Medulla oblongata (tissue), 1 donor: Measurements from ENCODE around the gene HLTF.

Source experiments
- DNase-seq: peaks from one replicate; pipeline ENCODE4 v3.0.0-alpha.2; 2015; ENCODE audit errors: extremely low spot score

HLTF gene

DNA sequence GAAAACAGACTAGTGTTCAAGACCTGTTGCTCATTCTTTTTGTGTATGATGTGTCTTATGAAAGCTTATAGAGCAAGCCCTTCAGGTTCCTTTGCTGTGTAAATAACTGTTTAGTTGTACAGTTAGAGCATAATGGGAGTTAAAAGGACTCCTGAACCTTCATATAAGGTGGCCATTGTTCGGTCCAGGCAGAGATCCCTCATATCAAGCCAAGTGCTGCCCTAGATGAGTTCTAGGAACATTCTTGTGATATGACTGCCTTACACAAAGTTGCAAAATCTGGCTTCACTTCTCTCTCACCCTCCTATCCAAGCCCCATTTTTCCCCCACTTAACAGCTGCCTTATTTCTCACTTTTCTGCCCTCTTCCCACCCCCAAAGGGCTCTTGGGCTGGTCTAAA, 68.1 kb downstream of the HLTF start:
- DNase-seq, result no peak

DNA sequence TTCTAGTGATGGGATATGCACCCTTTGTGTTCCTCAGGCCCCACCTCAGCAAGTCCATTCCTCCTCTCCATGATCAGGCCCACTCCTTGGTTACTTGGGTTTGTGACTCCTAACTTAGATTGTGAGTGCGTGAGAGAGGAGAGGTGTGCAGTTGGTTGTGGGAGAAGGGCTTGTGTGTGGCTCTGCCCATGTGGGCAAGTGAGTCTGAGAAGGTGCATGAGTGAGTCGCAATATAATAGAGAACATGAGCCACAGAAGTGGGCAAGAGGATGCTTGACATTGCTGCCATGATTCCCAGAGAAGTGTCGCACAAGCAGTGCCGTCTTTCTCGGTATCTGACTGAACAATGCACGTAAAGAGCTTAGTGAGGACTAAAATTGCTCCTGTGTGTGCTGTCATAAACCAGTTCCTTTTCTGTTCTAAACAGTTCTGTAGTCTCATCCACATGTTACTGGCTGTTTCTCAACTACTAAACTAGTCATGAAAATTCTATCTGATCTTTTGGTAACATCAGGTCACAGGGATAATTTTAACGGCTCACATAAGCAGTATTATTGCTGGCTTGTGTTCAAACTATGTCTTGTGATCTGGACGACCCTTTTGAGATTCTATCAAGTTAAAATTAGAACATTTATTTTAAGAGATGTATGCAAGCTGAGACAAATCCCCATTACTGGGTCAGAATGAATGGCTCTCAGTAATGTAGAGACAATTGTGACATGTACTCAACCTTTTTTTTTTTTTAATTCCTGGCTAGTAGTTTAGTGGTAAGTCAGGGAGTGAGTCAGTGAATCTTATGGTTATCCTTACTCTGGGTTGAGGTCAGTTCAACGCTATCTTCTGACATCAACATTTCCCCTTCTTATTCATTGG, 69.4 kb downstream of the HLTF start:
- DNase-seq, result no peak

DNA sequence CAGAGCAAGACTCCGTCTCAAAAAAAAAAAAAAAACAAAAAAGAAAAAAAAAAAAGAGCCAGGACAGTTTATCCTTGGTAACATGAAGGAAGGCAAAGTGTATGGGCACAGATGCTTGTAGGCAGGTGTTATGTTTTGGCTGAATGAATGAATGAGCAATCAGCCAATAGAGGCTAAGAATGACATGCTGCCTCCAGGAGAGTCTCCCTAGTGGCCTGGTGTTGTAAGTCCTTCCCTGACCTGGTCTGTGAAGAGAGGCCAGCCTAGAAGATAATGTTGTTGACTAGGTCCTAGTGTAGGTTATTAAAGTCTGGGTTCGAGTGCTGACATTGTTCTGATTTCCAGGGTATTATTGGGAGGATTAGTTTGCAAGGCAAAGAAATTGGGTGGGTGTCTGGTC, 70.1 kb downstream of the HLTF start:
- DNase-seq, result no peak

DNA sequence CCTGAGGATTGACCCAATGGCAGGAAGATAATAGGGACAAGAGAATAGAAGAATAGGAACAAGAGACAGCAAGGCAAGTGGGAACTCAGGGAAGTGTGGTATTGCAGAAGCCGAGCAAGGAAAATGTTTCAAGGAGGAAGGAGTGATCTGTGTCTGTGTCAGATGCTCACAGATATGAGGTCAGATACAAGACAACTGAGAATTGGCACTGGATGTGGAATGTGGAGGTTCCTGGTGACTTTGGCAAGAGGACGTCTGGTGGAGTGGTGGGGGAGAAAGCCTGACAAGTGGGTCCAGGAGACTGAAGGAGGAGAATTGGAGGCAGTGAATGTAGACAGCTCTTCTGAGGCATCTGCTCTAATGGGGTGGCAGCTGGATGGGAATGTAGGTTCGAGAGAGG, 70.9 kb downstream of the HLTF start:
- no peak for DNase-seq

DNA sequence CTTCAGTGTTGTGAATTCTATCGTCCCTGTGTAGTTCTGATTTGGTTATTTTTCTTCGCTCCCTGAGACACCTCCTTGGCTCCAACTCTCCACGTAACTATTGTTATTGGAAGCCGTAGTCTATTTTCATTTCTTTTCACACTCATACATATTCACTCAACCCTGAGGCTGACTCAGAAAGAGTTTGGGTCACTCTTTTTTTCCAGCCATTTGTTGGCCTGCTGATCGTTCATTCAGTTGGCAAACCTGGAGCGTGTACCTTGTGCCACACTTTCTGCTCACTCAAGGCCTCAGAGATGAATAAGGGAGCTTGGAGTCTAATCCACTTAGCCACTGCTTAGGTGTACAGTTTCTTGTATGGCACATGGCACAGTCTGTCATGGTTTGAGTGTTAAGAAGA, 72.6 kb downstream of the HLTF start:
- DNase-seq, result no peak

DNA sequence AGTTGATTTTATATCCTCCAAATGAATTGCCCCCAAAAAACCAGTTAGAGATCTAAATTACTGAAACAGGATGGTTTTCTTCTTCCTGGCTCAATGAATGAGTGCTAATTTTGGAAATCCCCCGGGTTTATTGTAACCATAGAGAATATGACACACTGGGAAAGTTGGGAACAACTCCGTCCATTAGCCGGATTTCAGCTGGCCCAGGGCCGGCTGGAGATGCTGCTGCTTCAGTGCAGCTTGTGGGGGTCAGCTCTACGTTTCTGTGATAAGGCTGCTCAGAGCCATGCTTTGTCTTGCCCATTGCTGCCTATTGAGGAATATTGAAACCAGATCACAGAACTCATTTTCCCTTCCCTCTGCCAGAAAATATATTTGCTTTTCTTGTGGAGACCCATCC, 74.7 kb downstream of the HLTF start:
- no peak for DNase-seq

DNA sequence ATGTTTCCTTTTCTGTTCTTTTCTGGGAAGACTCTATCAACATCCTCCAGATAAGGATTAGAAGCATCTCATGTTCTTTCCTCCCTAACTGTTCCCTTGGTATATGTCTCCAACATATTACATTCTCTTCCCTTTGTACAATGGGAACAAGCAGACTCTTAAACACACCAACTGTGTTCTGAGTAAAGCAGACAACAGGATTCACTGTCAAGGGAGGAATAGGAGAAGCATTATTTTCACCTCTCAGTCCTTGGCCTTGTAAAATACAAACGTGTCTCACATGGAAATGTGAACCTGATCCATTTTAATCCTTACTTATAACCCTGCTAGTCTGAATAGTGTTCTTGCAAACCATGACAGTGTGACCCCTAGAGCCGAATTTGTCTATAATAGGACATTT, 75.4 kb downstream of the HLTF start:
- DNase-seq, result no peak

DNA sequence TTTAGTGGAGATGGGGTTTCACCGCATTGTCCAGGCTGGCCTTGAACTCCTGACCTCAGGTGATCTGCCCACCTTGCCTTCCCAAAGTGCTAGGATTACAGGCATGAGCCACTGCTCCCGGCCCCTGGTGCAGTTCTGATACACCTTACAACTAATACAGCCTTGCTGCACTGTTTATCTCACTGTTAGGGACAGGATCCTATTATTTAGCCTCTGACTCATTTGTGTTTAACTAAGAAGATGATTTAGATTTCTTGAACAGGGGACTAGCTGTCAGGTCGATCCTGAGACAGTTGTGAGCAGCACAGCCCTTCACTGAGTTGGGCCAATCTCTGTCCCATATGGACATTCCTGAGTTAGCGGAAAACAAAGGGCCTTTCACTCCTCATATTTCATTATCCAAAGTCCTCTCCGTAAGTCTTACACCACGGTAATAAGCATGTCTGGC, 75.8 kb downstream of the HLTF start:
- no peak for DNase-seq

DNA sequence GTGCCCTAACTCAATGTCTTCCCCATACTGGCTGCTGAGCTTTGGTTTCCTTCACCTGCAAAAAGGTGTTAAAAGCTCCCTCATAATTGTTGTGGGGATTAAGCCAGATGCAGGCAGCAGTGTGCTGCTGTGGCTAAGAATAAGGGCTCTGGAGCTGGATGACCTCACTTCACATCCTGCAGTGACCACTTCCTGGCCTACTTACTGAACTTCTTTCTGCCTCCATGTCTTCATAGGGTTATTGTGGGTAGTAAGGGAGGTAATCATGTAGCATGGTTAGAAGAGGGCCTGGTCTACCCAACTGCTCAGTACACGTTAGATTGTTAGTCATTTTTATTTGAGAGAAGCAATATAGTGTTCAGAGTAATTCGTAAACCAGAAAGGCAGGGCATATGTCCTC, 76.6 kb downstream of the HLTF start:
- no peak for DNase-seq

DNA sequence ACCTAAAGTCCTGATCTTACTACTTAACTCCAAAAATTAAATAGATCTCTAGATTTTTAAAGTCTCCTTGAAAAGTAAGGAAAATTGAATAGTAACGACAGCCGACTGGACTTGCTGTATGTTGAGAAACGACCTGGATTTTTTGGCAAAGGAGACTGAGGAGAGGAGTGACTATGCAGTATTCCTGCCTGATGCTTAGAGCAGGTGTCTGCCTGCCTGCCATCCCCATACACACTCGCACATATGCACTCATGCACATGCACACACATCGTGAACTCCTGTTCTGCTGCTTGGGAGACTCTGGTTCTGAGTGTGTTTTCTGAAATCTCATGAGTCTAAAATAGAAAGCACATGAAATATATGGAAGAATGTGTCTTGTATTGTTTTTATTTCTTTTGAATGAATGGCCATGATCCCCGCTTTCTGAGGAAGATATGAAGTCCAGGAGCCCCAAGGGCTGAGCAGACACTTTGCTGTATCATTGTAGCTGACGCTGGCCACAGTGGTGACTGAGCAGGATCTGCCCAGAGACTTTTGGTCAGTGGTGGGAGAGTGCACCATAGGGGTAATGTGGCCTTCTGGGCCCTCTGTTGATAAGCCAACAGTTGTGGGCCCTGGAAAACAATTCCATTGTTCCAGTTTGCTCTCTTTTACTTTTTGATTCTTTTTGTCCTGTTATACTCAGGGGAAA, 78.6 kb downstream of the HLTF start:
- DNase-seq, result no peak

DNA sequence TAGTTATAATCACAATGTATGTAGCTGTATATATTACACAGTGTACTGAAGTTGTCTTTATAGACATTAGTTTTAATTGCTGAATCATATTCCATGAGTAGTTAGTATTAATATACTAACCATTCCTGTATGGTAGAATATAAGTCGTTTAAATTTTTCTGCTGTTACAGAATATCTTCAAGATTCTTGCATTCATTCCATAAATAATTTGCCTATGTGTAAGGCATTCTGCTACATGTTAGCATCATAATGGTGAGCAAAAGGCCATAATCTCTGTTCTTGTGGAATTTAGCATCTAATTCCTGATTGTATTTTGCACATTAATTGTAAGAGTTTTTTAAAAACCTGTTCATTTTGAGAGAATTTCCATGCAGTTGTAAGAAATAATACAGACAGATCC, 80.9 kb downstream of the HLTF start:
- DNase-seq, result no peak

DNA sequence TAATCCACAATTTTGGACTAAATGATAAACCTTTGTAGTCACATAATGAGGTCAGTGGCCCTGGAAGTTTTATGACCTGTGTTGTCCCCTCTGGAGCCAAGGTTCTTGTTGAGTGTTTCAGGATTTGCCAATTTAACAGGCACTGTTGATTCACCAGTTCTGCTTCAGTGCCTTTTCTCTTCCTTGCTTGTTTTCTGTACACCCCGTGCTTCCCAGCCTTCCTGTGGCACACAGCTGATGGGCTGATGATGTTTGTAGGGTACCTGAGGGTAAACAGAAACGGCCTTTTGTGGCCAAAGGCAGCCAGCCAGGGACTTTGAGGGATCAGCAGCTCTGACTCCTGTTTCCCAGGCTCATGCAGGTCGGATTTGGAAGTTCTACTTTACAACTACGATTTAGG, 81.7 kb downstream of the HLTF start:
- DNase-seq, result peak; percentile 68

DNA sequence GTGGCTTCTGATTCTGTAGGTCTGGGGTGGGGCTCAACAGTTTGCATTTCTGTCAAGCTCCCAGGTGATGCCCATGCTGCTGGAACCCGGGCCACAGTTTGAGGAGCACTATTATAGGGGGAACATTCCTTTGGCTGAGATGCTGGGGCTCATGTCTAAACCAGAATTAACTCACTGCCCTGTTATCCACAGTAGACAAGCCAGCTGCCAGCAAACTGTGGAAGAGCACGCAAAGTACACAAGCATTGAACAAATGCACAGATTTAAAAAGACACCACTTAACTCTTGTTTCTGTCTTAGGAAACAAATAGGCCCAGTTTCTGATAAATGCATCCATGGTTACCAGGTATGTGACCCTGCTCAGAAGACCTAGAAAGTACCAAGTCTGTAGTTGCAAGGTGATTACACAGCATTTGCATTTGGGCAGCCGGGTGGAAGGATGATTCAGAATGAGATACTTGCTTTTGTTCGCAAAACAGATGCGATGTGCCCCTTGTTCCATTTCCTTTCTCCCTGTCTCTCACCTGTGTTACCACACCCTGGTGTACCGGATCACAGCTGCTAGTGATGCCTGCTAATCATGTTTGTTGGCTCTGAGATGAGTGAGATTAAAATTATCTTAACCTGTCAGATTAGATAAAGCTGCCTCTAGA, 82.6 kb downstream of the HLTF start:
- DNase-seq, result no peak

DNA sequence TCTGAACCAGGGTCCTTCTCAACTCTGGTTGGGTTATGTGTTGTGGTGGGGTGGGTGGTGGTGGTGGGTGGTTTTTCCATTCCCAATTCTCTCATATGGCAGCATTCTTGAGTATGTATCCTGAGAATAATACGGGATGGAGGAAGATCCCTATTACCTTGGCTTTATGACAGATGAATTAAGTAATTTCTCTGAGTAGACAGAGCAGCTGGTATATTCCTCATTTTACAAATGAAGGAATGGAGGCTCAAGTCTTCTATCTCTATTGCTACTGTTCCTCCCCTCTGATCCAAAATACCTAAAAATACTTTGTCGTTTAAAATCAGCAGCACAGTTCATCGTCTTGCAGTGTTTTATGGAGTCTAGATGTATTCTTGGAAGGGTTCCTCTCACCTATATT, 84.6 kb downstream of the HLTF start:
- no peak for DNase-seq

DNA sequence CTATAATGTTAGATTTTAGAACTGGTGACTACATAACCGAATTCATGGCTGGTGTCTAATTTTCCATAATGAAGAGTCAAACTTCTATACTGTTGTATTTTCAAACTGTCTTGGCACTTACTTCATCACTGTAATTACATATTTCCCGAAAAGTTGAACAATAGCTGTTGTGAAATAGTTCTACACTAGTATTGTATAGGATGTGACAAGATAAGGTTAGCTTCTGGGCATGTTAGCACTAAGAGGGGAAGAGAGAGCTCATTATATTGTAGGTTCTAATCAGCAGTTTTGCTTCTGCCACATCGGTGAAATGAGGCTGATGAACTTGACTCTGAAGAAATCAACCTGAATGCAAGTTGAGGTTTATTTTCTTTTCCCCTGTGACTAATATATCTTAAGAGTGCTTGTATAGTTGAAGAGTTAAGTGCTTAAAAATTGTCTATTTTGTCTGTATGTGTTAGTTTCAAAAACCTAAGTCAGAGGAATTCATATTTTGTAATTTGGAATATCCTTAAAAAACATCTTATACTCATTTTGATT, 86.1 kb downstream of the HLTF start:
- no peak for DNase-seq

DNA sequence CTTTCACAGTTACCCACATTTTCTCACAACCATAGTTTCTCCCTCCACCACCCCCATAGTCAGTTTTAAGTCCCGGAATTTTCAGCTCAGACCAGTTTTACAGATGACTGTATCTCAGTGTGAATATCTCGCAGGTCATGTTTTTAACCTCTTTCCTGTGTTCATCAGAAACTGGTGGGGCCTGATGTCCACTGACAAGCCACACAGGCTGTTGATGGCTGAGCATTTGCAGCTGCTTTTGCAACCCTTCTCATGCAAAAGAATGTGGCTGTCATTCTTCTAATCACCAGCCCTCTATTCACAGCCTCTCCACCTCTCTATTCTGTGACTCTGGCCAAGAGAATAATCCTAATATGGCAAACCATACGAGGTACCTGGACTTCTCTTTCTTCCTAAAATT, 86.5 kb downstream of the HLTF start:
- DNase-seq, result no peak

DNA sequence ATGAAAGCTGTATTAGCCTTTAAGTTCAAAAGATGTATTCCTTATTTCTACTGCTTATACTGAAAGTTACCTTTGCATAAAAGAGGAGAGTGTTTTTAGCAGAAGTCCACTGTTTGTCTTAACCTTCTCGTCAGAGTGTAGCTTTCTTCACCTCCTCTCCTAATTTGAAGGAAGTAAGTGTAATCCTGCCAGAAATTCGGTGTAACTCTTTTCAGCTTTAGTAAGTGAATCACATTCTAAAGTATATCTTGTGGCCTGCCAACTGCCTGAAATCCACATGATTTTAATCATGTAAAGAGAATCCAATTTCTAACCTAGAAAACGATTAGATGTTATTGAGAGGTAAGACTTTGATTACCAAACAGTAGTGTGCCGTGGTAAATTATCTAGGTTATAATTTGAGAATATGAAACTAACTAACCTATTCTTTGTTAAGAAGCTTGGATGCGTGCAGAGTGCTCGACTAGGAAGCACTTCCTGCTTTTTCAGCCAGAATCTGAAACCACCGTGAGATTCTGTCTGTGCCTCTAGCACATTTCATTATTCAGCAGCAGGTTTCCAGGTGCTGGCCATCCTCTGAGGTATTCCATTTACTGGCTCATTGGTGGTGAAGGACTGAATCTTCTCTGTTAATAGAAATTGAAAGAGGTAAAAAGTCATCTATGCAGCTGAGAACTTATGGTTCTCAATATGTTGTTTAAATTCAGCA, 87.5 kb downstream of the HLTF start:
- DNase-seq, result no peak

DNA sequence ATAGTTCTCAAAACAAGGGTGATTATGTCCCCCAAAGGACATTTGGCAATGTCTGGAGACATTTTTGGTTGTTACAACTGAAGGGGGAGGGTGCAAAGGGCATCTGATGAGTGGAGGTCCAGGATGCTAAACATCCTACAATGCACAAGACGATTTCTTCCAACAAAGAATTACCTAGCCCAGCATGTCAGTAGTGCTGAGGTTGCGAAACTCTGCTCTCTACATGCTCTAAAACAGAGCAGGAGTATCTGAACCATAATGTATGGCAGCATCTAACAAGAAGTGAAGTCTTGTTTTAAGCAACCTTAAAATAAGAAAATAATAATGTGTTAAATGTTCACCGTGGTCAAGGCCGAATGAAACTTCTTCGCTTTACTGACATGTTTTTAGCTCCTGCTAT, 88.0 kb downstream of the HLTF start:
- DNase-seq, result no peak

DNA sequence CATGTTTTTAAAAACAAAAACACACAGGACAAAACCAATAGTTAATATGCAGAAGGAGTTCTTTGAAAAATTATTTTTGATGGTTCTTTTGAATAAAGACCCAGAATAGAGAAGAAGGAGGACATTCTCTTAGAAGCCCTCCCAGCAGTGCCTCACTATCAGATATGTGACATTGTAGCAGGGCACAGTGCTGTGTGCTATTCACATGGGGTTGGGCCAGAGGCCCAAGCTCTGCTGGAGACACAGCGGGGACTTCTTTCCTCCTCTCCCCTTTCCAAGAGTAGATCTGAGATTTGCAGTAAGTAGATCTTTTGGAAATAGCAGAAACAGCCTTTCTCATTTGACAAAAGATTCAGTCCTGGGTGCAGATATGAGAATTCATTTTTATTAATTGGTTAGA, 88.7 kb downstream of the HLTF start:
- no peak for DNase-seq

DNA sequence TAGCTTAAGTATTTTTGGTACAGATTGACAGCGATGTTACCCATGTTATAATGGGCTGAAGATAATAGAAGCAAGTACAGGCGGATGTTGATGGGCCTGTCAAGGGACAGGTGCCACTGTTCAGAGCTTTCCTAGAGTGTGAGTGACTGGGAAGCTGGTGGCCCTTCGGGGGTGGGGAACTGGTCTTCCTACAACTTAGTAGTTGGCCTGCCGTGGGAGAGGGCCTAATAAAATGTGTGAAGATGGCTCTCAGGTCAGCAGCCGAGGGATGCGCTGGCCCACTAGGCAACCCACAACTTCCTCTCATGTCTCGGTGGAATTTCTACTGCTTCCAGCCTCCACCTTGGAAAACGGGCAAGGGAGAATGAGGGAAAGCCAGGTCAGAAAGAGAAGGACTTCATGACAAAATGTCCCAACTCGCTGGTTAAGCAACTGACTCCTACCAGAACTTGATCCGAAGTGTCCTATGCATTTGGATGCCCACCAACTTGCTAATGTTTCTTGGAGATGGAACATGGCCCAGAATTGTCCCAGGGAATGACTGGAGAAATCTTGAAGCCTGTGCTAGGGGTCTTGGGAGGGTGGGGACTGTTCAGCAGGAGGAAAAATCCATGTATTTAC, 93.6 kb downstream of the HLTF start:
- DNase-seq, result no peak

DNA sequence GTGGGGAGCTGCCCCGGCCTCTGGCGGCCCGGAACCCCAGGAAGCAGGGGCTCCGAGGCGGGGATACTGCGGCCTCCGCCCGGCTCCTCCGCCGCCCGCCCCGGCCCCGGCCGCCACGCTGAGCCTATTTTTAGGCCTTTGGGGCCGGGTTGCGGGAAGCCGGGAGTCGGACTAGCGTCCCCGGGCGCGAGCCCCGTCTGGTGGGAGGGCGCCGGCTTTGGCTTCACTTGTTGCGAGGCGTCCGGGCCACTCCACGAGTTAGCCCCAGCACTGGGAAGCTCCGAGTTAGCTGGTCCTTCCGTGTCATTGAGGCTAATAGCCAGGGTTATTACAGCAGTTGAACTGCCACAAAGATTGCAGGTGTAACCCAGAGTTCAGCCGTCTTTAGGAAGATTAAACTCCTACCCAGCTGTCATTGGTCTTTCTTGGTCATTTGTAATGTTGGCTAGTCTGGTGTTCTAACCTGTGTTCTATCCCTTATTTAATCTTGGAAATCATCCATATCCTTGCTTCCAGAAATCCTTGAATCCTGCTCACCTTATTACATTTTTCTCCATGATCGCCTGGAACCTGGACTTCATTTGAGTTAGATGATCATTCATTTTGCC, 94.2 kb downstream of the HLTF start:
- DNase-seq, result peak; percentile 35
